GM19043 (cell line): ENCODE measurements around the gene FAM222B.
"Not testable (repeated sequence)": the region's sequence is repeated elsewhere in the genome, so short reads cannot be mapped to it uniquely, and the experiment has no call there.

Experiments
- ATAC-seq: cut with Tn5 transposase; IDR thresholded peaks from one replicate; pipeline ENCODE4 v1.9.1; 2021; ENCODE audit warnings: low read depth; ENCODE audit not compliant: unreplicated experiment

The FAM222B gene

GRCh38 chr17:28873839-28874238 is 31.2 kb upstream of the FAM222B start:
- no peak for ATAC-seq

- peak; percentile 94 for ATAC-seq
Measured at GRCh38 chr17:28871056-28871579, 28.5 kb upstream of the FAM222B start.

- ATAC-seq = no peak
Measured at GRCh38 chr17:28867276-28867675, 24.7 kb upstream of the FAM222B start.

- no peak for ATAC-seq
Measured at GRCh38 chr17:28865946-28866752, 23.6 kb upstream of the FAM222B start.

GRCh38 chr17:28864991-28865849 is 22.6 kb upstream of the FAM222B start:
- ATAC-seq = no peak

GRCh38 chr17:28863953-28864352 is 21.4 kb upstream of the FAM222B start:
- no peak for ATAC-seq

GRCh38 chr17:28862561-28862960 is 20.0 kb upstream of the FAM222B start:
- ATAC-seq = no peak

GRCh38 chr17:28861393-28862203 is 19.0 kb upstream of the FAM222B start:
- ATAC-seq = no peak

GRCh38 chr17:28860363-28860808 is 17.8 kb upstream of the FAM222B start:
- ATAC-seq = no peak

GRCh38 chr17:28858801-28859355 is 16.3 kb upstream of the FAM222B start:
- no peak for ATAC-seq

GRCh38 chr17:28857905-28858800 is 15.6 kb upstream of the FAM222B start:
- no peak for ATAC-seq

- no peak for ATAC-seq
Measured at GRCh38 chr17:28856028-28856574, 13.5 kb upstream of the FAM222B start.

GRCh38 chr17:28855336-28855679 is 12.7 kb upstream of the FAM222B start:
- ATAC-seq = no peak

- ATAC-seq = peak; percentile 89
Measured at GRCh38 chr17:28854457-28855335, 12.1 kb upstream of the FAM222B start, which contains the start of gene ERAL1. Gene ERAL1, plus strand, starts transcription at chr17:28855016. Its CDS starts 19 bp downstream, at chr17:28855035.

GRCh38 chr17:28853295-28853694 is 10.7 kb upstream of the FAM222B start:
- no peak for ATAC-seq

GRCh38 chr17:28849281-28849680 is 6.7 kb upstream of the FAM222B start:
- no peak for ATAC-seq

- ATAC-seq = not testable (repeated sequence)
Measured at GRCh38 chr17:28848667-28849066, 6.1 kb upstream of the FAM222B start.

GRCh38 chr17:28846699-28847098 is 4.1 kb upstream of the FAM222B start:
- ATAC-seq = not testable (repeated sequence)
